HG03378 (cell line): ENCODE measurements around the gene TBC1D9B.
A peak's percentile ranks its signal among the peaks of the same experiment; 100 is the strongest.

Experiments used
- ATAC-seq: cut with Tn5 transposase; IDR thresholded peaks from one replicate; pipeline ENCODE4 v1.9.1; 2021; ENCODE audit warnings: mild to moderate bottlenecking, moderate library complexity; ENCODE audit not compliant: unreplicated experiment

The TBC1D9B gene

DNA sequence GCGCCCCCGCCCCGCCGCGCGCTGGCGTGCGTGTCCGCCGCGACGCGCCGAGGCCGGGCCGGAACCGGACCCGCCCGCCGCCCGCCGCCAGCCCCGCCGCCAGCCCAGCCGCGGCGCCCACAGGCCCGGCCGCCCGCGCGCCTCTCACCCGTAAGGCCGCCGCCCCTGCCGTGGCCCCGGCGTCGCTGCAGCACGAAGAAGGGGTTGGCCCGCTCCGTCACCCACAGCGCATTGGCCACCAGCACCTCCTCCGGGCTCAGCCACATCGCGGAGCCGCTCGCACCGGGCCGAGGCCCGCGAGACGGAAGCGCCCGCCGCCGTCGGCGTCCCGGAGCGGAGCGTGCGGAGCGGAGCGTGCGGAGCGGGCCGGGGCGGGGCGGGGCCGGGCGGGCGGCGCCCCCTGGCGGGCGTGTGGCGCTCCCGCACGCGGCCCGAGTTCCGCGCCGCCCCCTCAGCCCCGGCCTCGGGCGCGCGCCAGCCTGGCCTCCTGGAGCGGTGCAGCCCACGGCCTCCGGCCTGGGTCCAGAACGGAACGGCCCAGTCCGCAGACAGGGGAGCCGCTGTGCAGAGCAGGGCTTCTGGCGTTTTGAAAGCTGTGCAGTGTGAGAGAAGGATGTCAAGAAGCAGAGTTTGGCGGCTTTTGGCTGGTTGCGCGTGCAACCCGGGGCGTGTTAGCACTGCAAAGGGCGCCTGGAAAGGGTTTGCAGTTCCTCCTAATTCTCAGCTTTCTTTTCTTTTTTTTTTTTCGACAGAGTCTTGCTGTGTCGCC, at the start of gene TBC1D9B:
TBC1D9B (minus strand) TSS at position 342 of the 769 bp plus-strand sequence; CDS start at position 266, 76 bp downstream.
- ATAC-seq: peak; percentile 39

DNA sequence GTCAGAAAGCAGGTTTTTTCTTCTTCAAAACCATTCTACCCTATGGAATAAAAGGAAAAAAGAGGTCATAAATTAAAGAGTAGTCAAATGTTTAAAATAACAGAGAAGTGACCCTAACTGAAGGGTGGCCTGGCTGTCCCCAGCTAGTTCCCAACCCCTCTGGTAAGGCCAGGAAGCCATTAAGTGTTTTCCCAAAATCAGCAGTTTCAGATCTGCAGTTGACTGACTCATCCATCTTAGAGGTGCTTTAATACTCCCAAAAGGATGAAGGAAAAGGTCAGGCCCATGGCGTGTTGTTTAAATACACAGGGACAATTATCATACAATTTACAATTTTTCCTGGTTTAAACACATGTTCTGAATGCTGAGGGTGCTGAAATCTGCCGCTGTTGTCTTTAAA, 47.9 kb upstream of the TBC1D9B start:
- no peak for ATAC-seq

DNA sequence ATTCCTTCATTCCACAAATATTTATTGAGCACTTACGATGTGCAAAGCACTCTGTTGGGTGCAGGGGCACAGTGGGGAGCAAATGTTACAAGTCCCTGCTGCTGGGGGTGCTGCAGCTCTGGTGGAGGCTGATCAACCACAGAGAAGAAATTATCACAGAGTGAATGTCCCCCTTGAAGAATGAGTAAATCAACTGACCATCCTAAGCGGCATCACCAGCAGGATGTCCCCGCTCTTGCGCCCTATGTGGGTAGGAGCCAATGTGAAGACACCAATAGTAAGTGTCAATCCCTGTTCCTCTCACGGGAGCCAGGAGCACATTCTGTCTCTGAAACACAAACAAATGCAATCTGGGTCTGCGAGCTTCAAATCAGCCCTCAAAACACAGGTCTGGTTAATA, 47.4 kb upstream of the TBC1D9B start:
- ATAC-seq: no peak

DNA sequence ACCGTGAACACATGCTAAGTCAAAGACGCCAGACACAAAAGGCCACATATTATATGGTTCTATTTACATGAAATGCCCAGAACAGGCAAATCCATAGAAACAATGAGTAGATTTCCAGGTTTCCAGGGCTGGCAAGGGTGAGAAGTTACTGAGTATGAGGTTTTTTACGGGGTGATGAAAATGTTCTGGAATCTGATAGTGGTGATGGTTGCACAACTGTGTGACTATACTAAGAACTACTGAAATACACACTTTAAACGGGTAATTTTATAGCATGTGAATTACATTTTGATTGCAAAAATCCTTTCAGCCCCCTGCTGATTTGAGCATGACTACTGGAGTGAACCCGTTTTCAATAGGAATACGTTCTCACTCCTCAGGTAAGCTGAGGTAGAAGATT, 46.7 kb upstream of the TBC1D9B start:
- no peak for ATAC-seq

DNA sequence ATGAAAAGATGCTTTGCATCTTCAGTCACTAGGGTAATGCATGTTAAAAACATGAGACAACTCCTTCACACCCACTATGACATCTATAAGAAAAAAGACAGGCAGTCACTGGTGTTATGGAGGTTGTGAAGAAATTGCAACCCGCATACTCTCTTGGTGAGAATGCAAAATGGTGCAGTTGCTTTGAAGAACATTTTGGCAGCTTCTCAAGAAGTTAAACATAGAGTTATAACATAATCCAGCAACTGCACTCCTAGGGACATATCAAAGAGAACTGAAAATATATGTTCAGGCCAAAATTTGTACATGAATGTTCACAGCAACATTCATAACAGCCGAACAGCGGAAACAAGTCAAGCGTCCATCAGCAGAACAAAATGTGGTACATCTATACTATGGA, 46.3 kb upstream of the TBC1D9B start:
- no peak for ATAC-seq

DNA sequence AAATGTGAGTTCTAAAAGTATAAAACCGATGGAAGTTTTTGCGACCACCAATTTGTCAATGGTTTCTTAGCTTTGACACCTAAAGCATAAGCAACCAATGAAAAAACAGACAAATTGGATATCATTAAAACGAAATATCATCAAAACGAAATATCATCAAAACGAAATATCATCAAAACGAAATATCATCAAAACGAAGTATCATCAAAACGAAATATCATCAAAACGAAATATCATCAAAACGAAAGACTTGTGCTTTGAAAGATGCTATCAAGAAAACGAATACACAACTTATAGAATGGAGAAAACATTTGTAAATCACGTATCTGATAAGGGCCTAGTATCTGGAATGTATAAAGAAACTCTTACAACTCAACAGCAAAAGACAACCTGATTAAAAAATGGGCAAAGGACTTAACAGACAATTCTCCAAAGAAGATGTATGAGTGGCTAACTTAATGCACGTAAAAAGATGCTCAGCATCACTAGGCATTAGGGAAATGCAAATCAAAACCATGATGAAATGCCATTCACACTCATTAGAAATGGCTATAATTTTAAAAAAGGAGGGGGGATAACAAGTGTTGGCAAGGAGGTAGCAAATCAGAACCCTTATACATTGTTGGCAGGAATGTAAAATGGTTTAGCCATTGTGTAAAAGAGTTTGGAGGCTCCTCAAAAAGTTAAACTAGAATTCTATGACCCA, 29.4 kb upstream of the TBC1D9B start:
- no peak for ATAC-seq

DNA sequence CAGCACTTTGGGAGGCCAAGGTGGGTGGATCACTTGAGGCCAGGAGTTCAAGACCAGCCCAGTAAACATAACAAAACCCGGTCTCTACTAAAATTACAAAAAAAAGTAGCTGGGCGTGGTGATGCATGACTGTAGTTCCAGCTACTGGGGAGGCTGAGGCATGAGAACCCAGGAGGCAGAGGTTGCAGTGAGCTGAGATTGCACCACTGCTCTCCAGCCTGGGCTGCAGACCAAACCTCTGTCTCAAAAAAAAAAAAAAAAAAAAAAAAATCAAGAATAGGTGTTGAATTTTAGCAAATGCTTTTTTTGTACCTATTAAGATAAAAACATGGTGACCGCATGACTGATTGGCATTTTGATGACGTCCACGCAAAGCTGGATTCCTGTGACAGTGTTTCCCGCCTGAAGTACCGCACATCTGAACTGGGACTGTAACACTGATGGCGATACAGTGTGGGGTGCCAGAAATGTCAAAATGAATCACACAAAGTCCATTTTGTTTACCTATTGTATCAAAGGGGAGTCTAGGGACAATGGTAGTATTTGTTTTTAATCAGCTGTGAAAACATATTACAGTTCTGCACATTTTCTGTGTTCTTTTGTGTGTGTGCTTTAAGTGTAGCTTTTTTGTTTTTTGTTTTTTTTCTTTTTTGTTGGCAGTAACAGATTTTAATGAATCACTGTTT, 23.2 kb upstream of the TBC1D9B start:
- ATAC-seq: no peak

DNA sequence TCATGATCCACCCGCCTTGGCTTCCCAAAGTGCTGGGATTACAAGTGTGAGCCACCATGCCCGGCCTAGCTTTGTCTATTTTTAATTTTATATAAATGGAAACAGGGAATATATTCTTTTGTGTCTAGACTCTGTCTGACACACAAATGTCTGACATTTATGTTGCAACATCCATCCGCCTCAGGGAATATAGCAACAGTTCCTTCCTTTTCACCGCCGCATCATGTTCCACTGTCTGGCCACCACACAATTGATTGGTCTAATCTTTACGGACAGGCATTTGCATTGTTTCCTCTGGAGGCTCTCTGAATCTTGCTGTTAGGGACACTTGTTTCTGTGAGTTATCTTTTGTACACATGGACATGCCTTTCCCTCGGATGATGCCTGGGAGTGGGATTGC, 20.1 kb upstream of the TBC1D9B start:
- no peak for ATAC-seq

DNA sequence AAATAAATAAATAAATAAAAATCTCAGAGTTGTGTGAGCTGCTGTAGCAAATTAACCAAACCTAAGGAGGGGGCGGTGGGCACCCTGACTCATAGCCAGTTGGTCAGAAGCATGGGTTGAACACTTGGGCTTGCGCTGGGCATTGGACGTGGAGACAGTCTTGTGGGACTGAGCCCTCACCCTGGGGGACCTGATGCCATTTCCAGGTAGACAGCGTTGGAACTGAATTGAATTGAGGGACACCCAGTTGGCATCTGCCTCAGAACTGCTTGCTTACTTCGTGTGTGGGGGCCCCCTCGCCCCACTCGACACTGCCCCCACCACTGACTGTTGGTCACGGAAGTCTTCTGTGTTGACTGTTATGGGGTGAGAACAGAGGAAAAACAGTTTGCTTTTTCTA, 19.0 kb upstream of the TBC1D9B start:
- ATAC-seq: no peak

DNA sequence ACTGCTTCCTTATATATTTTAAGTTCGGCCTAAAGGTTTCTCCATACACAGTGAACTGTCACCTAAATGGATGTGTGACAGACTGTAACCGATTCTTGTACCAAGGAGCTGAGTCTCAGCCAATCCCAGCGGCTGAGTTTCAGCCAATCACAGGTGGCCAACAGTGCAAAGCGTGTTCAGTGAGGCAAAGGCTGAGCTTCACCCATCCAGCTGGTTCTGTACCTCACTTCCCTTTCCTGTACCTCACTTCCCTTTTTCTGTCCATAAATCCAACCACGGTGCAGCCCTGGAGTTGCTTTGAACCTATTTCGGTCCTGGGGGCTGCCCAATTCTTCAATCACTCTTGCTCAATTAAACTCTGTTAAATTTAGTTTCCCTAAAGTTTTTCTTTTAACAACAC, 15.7 kb upstream of the TBC1D9B start:
- no peak for ATAC-seq

DNA sequence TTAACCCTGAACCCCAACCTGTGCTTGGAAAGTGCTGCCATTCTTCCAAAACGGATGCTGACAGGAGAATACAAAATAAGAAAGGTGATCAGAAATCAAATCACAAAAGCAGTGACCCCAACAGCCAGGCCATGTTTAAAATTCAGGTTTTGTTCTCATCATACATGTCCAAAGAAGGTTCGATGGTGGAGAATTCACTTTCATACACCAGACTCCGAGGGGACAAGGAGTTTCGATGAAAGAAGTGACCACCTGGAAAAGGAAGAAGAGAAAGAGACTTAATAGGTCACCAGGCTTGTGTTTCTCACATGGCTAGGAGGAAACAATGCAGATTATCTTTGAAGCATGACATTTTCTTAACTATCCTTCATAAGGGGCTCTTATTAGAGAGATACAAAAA, 12.5 kb upstream of the TBC1D9B start:
- ATAC-seq: no peak

DNA sequence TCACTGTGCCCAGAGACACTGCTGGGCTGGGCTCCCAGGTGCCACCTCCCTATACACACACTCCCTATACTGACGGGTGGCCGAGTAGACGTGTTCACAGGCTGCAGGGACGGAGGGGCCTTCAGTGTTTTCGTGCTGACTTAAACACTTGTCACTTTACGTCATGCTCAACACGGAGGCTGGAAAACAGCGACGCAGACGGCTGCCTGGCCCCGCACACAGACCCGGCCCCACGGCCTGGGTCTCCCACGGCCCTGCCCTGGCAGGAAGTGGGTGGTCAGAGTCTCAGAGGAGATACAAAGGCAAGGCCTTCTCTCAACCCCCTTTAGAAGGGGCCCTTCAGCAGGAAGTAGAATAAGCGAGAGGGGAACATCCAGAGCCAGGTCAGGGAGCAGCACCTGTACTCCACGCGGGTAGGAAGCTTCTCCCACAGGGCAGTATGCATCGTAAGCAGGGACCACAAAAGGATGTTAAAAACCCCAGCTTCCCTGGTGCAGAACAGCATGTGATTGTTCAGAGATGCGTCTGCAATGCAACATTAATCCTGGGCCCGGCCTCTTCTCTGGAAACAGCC, 11.9 kb upstream of the TBC1D9B start:
- ATAC-seq: no peak

DNA sequence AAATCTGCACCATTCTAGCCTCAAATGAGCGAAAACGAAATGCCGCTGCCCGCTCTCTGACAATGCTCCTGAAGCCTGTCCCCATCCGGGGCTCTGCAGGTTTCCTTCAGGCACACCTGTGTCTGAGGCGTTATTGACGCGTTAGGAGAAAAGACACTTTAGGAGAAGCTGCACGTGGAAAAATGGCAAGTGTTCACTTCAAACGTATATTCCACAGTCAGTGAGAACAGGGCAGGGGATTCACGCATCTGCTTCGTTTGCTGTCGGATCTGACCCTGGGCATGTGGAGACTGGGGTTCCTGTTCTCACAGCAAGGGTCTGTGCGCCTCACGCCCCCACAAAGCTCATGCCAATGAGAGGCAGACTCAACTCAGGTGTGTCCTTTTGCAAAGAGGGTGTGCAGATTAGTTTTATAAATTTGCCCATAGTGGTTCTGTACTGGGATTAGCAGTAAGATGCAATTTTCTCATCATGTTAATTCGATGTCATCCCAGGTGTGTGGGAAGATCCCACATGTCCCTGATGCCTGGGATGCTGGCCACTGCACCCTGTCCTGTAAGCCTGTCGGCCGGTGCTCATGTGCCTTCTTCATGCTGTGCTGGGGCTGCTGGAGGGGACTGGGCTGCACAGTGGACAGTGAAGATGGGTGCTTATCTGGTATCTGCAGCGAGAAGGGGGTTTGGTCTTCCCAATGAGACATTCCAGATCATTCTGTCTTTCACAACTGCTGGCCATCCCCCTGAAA, 11.2 kb upstream of the TBC1D9B start:
- no peak for ATAC-seq

DNA sequence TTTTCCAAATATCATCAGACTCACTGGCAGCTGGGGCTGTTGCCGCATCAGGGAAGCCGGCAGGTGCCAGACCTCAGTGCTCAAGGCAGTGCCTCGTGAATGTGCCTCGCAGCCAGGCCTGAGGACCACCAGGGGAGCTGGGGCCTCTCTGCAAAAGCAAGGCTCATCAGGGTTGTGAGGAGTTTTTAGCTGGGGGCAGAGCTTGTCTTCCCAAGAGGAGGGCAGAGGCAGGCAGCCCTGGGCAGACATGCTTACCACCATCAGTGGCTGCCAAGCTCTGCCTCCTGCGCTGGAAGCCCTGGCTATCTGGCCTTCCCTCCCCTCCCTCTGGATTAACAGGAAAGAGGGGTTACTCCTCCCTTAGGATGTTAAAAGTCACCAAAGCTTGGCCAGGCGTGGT, 8.8 kb upstream of the TBC1D9B start:
- ATAC-seq: no peak

DNA sequence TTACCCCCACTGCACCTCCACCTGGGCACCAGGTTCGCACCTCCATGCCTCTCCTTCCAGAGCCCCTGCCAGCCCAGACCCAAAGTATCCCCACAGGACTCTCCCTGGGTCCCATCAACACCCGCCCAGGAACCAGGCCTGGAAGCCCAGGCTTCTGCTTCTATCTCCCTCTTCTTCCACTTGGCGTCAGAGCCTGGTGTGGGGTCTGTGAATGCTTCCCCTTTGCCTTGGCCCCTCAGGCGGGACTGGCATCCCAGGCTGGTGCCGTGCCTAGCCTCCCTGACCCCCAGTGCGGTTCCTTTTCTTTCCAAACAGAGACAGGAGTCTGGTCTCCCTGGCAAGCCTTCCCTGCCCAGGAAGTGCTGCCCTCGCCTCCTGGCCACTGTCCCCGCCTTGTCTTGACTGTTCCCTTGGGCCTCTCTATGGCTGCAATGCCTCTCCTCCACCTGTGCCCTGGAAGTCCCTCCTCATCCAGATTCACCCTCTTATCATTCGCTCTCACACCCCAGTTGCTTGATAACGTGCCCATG, 7.8 kb upstream of the TBC1D9B start:
- no peak for ATAC-seq

DNA sequence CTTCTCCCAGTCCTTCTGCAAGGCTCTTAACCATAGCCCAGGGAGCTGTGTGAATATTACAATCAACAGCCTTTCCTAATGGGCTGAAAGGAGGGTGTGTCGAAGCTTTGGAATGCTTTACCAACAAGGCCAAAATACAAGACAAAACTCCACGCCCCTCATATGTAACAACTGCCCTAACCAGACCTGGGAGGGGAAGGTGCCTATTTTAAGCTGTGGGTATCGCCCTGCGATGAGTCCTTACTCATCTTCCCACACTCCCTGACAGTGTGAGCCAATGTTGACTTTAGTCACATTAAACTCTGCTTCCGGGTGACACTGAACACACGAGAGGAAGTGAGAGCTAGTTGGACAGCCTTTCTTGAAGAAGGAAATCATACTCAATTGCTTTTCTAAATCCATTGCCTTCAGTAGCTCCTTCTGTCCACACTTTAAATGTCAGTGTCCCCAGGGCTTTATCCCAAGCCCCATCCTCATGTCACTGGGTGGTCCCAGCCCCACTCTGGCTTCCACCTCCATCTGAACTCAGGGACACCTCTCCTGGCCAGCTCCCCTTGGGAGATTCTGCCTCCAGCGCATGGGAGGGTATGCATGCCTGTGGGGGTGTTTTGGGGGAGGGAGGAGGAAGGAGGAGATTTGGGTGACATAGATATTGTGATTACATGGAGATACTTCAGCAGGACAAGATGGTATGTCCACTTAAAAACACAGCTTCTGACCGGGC, 6.5 kb upstream of the TBC1D9B start:
- no peak for ATAC-seq

DNA sequence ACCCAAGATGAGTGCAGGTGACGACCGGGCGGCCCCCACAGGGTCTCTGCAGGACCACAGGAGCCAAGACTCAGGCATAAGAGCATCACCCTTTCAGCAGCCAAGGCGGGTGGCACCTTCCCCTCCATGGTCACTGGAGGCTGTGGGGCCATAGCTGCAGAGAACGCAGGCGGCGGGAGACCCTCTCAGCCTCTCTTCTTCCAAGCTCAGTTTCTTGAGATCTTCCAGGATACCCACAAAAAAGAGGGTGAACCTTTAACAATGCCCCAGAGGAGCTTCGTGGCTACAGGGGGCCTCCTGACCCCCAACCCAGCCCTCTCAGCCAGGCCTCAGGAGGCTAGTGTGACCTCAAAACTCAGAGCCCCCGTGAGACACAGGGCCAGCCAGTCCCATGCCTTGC, 5.8 kb upstream of the TBC1D9B start:
- ATAC-seq: no peak

DNA sequence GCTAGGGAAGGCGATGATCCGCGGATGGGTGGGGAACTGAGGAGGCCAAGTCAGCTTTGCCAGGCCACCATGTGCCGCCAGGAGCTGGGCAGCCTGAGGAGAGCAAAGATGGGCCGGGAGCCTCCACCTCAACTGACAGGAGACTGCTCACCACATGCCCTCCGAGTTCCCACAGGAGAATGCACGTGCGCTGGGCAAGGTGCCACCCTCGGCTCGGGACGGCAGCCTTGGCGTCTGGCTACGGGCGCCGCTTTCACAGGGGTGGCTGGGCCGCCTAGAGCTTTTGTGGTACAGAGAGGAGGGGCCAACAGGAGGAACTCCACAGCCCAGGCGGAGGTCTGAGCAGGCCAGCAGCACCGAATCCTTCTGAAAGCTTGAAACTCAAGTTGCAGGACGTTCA, 5.3 kb upstream of the TBC1D9B start:
- ATAC-seq: no peak

DNA sequence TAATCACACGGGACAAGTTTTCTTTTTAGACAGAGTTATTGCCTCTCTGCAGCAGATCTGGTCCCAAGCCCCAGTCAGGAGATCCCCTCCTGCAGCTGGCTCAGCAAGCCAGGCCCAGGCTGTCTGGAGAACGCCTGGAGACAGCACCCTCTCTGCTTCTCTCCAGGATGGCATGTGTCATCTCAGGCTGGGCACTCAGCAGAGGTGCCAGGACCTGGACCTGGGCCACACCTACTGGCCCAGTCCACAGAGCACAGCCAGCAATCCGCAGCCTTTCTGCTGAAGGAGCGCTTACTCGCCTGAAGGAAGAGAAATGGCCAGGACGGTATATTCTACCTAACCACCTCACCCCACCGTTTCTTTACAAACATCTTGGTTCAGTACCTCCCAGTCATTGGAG, 4.7 kb upstream of the TBC1D9B start:
- no peak for ATAC-seq

DNA sequence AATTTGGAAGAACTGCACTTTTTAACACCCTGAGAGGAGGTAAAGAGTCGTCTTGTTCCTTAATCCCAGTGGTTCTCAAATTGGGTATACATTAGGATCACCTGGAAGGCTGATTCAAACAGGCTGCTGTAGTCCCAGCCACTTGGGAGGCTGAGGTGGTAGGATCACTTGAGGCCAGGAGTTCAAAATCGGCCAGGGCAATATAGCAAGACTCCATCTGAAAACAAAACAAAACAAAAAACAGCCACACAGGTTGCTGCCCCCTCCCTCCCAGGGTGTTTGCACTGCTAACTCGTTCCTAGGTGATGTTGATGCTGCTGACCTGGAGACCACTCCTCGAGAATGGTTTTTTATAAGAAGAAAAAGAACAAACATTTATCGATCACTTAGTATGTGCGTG, 1.5 kb upstream of the TBC1D9B start:
- ATAC-seq: no peak
